ENCODE data around the gene TCHP.
"Not testable (repeated sequence)": the region's sequence is repeated elsewhere in the genome, so short reads cannot be mapped to it uniquely, and the experiment has no call there.

Gene TCHP

DNA sequence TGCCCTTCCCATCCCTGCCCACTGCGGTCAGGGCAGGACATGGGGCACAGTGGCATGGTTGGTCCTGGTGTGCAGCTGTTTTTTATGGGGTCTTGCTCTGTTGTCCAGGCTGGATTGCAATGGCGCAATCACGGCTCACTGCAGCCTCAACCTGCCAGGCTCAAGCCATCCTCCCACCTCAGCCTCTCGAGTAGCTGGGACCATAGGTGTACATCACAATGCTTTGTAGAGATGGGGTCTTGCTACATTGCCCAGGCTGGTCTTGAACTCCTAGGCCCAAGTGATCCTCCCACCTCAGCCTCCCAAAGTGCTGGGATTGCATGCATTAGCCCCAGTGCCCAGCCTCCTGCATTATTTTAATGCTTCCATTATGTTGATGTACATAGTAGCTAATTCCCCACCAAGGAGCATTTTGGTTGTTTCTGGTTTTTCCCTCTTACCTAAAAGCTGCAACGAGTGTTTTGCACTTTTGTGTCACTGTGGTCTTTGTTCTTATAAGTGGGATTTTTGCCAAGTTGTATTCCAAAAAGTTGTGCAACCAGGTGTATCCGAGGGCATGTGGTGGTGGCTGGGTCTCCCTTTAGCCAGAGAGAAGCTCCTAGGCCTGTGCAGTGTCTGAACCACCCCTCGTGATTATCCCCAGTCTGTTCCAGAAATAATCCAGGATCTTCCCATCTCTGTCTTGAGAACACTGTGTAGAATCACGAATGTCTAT lies 10.3 kb downstream of the TCHP start:
- no peak for DNase-seq (ENCODE audit: low read depth, low spot score)

DNA sequence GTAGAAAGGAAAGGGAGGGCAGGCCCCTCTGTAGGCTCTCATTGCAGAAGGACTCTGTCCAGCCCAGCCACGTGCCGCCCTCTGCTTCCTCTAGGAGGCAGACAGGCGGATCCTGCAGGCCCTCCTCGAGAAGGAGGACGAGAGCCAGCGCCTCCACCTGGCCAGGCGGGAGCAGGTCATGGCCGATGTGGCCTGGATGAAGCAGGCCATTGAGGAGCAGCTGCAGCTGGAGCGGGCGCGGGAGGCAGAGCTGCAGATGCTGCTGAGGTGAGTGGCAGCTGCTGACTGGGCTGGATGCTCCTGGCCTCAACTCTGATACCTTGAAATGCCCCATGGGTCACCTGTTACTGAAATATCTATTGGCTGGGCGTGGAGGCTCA lies 10.9 kb downstream of the TCHP start:
- peak; percentile 86 for DNase-seq (ENCODE audit: low read depth, low spot score)

DNA sequence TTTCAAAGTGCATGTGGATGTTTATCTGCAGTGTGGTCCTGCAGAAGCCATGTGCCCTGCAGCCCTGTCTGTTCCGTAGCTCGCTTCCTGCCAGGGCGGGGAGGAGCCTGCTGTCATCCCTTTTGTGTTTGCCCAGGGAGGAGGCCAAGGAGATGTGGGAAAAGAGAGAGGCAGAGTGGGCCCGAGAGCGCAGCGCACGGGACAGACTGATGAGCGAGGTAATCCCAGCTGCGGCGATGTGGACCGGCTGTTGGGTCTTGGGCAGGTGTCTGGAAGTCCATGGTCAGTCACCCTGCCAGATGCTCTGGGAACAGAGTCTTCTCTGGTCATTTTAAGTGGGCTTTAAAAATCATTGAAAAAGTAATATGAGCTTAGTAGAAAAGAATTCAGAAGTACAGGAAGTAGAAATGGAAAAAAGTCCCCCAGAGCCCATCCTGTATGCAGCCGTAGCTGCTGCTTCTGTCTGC lies 12.8 kb downstream of the TCHP start:
- no peak for DNase-seq (ENCODE audit: low read depth, low spot score)

DNA sequence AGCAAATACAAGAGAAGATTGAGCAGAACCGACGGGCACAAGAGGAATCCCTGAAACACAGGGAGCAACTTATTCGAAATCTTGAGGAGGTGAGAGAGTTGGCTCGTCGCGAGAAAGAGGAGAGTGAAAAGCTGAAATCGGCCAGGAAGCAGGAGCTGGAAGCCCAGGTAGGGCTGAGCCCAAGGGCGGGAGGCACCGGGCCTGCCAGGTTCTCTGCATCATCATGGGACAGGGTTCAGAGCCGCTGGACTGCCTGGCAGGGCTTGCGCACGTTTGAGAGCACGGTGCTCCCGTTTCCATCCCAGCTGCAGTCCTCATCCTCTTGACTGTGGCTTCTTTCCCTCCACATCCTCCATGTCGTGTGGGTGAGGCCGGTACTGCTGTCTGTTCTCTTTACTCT lies 14.4 kb downstream of the TCHP start:
- DNase-seq (ENCODE audit: low read depth, low spot score), result no peak

DNA sequence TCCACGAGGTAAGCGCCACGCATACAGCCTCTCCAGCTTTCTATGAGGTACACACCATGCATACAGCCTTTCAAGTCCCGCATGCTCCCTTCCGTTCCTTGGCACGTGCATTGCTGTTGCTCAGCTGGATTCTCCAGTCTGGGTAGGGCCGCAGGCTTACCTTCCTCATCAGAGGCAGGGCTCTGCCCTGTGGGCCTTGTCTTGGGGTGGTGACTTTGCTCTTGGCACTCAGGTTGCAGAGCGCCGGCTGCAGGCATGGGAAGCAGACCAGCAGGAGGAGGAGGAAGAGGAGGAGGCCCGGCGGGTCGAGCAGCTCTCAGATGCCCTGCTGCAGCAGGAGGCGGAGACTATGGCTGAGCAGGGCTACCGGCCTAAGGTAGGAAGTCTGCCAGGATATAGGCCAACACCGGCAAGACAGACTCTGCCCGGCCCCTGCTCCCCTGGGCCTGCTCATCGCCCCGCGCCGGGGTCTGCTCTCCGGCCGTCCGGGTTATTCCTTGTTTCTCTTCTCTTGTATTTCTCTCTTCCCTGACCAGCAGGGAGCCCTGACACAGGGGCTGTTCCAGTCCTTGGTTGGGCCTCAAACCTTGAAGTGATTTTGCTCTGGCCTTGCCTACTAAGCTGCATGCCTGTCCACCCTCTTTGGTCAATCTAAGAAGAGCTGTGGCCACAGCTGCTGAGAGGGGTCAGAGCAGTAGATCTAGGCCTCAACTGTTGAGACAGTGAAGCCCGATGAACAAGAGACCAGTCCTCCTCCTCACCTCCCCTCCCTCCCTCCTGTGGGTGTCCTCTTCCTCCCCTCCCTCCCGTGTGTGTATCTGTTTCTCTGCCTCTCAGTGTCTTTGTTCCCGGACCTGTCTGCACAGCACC lies 15.3 kb downstream of the TCHP start:
- DNase-seq (ENCODE audit: low read depth, low spot score), result no peak

DNA sequence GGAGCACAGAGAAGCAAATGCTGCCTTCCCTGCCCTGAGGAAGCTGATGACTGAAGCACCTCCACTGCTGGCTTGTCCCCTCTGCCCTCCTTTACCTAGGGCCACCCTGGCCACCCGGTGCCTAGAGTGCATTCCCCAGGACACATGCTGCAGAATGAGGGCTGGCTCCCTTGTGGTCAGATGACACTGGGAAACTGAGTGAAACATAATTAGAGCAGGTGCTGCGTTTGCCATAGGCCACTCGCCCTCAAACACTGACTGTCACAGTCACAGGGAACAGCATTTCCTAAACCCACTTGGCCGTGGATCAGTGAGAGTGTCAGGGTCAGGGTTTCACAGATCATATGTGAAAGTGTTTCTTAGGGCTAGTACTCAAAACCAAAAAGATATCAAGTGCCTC lies 16.0 kb downstream of the TCHP start:
- DNase-seq (ENCODE audit: low read depth, low spot score), result no peak

DNA sequence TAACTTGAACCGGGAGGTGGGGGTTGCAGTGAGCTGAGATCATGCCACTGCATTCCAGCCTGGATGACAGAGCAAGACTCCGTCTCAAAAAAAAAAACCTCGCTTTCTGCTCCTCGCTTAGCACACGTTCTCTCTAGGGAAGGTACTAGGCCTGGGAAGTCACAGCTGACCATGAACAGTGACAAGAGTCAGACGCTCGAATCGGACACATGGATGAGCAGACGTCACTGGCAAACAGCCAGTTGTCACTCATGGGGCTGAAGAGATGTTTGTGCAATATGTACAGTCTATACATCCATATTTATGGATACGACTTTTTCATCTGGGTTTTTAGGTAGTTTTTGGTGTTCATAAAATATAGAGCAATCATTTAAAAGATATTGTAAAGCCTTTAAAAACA lies 19.4 kb downstream of the TCHP start:
- DNase-seq (ENCODE audit: low read depth, low spot score), result no peak

DNA sequence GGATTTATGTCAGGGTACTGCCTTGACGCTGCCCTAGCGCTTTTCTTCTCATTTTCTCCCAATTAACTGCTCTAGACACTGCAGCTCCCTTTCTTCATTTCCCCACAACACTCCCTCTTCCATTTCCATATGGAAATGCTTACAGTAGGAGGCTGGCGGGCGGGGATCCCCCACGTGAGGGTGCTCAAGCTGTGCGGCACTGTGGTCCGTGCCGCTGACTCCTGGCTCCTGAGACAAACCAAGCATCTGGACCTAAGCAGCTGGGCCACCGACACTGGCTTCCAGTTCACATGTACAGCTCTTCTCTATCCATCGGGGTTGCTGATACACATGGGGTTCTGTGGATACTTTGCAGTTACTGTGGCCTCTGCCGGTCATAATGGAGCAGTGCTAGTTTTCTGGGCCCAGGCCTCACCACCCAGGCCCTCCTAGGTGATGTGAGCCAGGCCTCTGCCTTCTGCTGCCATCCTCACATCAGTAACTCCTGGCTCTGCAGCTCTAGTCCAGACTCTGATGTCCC lies 20.2 kb downstream of the TCHP start:
- DNase-seq (ENCODE audit: low read depth, low spot score), result no peak

DNA sequence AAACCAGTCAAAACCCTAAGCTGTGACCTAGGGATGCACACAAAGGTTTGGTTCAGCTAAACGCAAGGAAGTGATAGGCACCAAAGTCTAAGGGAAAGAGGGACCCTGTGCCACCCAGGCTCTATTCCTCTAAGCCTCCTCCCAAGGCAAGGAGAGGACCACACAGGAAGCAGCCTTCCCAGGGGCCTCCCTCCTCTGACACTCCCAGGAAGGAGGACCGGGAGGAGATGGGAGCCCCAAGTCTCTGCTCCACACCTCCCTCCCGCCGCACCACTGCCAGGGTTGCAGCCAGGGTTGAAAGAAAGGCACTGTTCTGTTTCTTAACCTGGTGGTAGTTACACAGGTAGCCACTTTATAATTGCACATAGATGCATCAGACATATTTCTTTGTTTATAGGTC lies 21.9 kb downstream of the TCHP start:
- no peak for DNase-seq (ENCODE audit: low read depth, low spot score)

DNA sequence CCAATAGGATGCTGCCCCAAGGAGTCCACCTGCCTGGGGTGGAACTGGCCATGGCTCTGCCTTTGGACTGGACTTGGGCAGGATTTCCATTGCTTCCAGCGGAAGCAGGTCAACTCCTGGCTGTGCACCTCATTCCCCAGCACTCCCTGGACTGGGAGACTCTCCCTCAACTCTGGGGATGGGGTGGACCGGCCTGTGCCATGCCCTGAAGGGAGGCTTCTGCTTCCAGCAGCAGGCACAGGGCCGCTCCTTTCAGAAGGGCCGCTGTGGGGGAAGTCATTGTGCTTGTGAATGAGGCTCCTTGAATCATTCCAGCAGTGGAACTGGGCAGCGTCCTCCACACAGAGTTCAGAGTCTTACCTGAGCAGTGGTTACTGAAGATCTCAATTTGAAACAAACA lies 23.0 kb downstream of the TCHP start:
- DNase-seq (ENCODE audit: low read depth, low spot score), result no peak

DNA sequence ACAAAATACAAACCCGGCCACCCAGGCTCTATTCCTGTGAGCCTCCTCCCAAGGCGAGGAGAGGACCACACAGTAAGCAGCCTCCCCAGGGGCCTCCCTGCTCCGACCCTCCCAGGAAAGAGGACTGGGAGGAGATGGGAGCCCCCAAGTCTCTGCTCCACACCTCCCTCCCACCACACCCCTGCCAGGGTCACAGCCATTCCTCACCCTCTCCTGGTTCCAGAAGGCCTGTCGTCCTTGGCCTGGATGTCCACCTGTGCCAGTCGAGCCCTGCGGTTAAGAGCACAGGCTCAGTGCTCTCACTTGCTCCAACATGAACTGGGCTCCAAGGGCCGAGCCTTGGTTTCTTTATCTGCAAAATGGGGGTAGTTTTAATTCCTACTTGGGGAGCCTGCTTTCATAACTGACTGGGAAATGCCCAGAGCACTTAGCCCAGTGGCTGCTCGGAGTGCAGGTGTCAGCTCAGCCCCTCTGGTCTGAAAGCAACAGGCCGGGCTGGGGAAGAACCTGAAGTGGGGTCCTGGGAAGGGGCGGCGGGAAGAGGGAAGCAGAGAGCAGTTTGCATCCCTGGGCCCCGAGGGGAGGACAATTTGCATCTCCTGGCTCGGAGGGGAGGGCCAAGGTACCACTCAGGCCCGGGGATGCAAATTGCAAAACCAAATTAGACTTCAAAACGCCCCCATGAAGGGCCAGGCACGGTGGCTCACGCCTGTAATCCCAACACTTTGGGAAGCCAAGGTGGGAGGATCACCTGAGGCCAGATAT lies 23.6 kb downstream of the TCHP start:
- no peak for DNase-seq (ENCODE audit: low read depth, low spot score)

DNA sequence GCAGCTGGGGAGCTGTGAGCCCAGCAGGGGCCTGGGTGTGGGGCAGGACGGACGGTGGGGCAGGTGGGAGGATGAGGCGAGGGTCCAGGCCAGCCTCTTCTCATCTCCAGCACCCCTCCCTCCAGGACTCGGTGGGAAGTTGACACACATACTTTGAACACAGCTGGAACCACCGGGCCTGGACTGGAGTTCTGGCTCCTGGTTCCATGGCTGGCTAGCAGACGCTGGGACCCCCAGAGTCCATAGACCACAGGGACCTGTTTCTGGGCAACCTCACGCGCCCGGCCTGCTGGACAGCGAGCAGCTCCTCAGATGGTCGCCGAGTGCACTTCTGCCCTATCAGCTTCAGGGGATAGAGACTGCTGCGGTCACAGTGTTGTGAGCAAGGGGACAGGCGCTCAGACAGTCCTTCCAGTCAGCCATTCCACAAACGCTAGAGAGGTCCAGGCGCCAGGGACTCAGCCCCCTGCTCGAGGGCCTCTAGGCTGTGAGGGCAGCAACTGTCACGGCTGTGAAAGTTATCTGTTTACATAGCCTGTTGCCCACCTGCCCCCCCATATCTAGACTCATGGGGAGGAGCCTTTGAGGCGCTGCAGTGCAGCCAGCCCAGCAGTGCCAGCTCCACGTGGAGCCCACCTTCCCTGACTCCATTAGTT lies 25.2 kb downstream of the TCHP start:
- no peak for DNase-seq (ENCODE audit: low read depth, low spot score)

DNA sequence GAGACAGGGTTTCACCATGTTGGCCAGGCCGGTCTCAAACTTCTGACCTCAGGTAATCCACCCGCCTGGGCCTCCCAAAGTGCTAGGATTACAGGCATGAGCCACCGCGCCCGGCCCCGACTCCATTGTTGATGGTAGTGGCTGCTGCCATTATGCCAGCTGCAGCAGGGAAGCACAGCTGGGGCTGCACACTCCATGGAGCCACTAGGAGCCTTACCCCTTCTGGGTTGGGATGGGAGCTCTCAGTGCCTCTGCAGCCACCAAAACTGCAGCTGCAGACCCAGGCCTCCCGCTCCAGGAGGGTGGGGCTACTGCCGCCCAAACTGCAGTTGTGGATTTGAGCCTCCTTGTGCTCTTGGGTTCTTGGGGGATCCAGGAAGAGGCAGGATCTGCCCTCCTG lies 25.9 kb downstream of the TCHP start:
- DNase-seq (ENCODE audit: low read depth, low spot score), result no peak

DNA sequence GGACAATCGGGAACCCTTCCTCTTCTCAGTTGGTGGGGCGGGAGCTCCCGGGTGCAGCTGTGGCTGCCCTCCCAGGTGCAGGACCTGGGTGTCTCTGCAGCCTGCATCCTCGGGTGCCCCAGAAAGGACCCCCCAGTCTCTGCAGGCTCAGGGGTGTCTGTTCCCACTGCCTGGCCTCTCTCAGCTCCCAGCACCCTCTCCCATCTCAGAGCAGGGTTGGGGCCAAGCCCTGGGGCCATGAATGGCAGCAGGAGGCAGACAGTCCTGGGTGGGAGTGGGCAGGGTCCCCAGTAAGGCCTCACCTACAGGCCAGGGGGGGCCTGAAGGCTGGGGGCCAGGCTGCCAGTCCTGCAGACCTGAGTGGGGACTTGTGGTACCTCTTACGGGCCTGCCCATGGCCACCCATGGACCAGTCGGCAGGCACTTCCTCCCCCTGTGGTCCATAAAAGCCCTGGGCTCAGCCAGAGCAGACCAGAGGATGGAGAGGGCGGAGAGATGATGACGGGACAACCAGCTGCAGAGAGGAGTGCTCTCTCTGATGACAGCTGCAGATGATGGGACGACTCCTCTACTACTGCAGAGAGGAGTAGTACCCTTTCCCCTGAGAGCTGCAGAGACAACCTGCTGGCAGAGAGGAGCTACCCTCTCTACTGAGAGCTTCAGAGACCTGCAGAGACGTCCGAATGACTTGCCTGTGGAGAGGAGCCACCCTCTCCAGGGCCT lies 26.6 kb downstream of the TCHP start:
- no peak for DNase-seq (ENCODE audit: low read depth, low spot score)

DNA sequence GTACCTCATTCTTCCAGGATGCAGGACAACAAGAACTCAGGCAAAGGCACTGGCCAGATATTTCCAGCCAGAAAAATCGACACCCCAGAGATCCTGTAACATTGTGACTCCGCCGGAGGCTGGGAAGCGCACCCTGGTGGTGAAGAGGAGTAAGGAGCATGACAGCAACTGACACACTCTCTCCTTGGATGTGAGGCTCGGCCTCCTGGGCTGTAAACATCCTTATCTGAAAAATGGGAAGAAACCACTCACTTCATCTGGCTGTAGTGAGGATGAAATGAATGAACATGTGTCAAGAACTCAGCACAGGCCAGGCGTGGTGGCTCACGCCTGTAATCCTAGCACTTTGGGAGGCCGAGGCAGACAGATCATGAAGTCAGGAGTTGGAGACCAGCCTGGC lies 27.5 kb downstream of the TCHP start:
- DNase-seq (ENCODE audit: low read depth, low spot score), result peak; percentile 24

DNA sequence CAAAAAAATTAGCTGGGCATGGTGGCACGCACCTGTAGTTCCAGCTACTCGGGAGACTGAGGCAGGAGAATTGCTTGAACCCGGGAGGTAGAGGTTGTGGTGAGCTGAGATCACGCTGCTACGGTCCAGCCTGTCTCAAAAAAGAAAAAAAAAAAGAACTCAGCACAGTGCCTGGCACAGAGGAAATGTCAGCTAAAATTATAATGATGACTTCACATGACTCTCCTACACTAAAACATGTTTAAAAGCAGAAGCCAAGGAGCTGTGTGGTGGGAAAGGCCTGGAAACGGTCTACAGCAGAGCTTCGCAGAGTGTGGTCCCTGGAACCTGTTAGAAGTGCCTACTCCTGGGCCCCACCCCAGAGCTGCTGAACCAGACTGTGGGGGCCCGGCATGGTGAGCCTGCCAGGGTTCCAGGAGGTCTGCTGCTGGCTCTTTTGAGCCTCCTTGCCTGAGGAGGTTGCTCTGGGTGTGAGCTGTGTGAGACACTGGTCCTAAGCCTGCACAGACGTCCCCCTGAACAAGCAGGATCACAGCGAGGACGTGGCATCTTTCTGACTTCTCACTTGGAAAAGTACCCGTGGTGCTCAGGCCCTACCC lies 28.1 kb downstream of the TCHP start:
- no peak for DNase-seq (ENCODE audit: low read depth, low spot score)

DNA sequence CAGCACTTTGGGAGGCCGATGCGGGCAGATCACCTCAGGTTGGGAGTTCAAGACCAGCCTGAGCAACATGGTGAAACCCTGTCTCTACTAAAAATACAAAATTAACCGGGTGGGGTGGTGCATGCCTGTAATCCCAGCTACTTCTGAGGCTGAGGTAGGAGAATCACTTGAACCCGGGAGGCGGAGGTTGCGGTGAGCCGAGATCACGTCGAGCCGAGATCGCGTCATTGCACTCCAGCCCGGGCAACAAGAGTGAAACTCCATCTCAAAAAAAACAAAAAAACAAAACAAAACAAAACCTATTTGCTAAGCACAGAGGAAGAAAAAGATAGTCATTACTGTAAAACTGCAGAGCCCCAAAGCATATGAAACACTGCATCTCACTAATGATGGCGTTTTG lies 29.3 kb downstream of the TCHP start:
- not testable (repeated sequence) for DNase-seq (ENCODE audit: low read depth, low spot score)

DNA sequence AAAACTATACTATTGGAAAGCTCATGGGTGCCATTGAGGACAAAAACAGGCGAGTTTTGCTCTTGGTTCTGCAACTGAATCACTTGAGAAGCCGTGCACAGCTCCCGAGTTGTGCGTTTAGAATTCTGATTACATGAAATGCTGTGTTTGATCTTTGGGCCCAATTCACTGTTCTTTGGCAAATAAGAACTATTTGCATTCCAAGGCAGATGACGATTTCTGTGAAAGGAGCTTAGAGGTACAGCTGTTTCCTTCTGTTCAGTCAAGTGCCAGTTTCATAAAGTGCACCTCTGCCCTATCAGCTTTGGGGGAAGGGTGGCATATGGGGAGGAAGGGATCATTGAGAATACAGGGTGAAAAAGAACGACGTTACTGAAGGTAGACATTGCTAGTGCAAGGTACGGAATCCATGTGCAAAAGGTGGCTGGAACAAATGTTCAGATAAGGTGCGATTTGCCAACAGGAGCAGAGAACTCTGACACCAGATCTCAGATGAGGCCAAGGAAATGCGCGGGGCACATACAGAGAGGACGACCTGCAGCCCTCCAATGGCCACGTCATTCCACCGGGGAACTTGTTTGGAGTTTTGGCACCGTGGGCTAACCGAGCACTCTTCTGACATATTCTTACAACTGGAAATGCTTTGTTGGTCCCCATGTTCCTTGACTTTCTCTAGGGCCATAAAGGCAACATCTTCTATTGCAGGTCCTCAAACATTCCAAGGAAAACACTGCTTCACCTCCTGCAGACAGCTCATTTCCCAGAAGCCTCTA lies 30.1 kb downstream of the TCHP start:
- no peak for DNase-seq (ENCODE audit: low read depth, low spot score)

DNA sequence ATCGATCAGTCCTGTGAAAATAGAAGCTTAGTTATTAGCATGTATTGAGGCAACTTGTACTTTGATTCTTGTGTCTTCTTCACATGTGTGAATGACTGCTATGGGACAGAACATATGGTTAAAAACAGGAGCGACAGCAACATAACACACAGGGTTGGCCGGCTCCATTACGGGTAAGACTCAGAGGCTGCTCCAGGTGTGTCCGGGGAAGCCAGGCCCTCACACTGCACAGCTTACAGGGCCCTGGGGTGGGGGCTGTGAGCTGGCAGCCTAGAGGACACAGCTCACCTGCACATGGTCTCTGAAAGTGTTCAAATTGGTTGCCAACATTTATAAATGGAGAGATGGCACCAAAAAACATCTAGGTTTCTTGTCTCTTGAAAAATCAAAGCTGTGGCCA lies 31.1 kb downstream of the TCHP start:
- DNase-seq (ENCODE audit: low read depth, low spot score), result no peak

All from ELF-1 (cell line).